ENCODE results near the gene SCEL.
"Not testable (repeated sequence)": the region's sequence is repeated elsewhere in the genome, so short reads cannot be mapped to it uniquely, and the experiment has no call there.

SCEL gene

DNA sequence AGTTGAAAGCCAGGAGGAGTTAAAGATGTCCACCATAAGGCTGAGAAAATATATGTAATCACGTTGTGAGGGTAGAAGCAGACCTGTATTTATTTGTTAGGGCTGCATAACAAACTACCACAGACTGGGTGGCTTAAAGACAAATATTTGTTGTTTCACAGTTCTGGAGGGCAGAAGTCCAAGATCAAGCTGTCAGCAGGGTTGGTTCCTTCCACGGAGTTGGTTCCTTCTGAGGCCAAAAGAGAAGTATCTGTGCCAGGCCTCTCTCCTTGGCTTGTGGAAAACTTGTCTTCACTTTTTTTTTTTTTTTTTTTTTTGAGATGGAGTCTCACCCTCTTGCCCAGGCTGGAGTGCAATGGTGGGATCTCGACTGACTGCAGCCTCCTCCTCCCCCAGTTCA lies 88.3 kb downstream of the SCEL start:
- H3K4me1 ChIP-seq (ENCODE audit: control insufficient read depth, insufficient read depth, low read length): no peaks in the 10 kb centered on the region
- H3K4me2 ChIP-seq (ENCODE audit: low read length): no peak overlapping the region
- H3K4me3 ChIP-seq (ENCODE audit: low read length): no peak overlapping the region
- no peak overlapping the region for H3K9ac ChIP-seq (ENCODE audit: low read depth, low read length)
- H3K9me3 ChIP-seq (replicated peaks; ENCODE audit: low read length): no peaks in the 10 kb centered on the region
- H3K27me3 ChIP-seq (ENCODE audit: control insufficient read depth, insufficient read depth, low read length): peaks cover 3% of the 10 kb centered on the region
- H3K36me3 ChIP-seq (ENCODE audit: insufficient read depth, low read length): no peaks in the 10 kb centered on the region

DNA sequence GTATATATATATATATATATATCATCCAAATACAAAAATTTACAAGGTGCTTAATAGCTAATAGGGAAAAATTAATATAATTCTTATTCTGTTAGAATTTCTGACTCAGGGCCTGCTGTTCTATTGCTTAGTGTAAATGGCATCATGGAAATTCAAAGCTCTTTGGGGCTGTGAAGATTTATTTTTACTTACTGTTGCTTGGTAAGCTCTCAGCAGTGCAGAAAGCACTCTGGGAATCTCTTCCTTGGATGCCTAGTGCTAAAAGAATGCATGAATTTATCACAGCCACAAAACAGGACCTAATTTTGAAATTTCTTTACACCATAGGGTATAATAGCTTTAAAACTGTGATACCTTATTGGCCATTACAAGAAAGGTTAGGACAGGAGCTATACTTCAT lies 92.7 kb downstream of the SCEL start:
- H3K4me3 ChIP-seq (ENCODE audit: low read length): no peak overlapping the region
- no peak overlapping the region for H3K9ac ChIP-seq (ENCODE audit: low read depth, low read length)
- H3K27me3 ChIP-seq (ENCODE audit: control insufficient read depth, insufficient read depth, low read length): no peaks in the 10 kb centered on the region
- no peaks in the 10 kb centered on the region for H3K4me1 ChIP-seq (ENCODE audit: control insufficient read depth, insufficient read depth, low read length)
- no peaks in the 10 kb centered on the region for H3K9me3 ChIP-seq (replicated peaks; ENCODE audit: low read length)
- H3K36me3 ChIP-seq (ENCODE audit: insufficient read depth, low read length): no peaks in the 10 kb centered on the region
- H3K4me2 ChIP-seq (ENCODE audit: low read length): no peak overlapping the region

- Histone ChIP-seq H3K4me3 (ENCODE audit: low read length) (no peak overlapping the region), H3K9me3 (replicated peaks; ENCODE audit: low read length) (no peaks in the 10 kb centered on the region), H3K27me3 (ENCODE audit: control insufficient read depth, insufficient read depth, low read length) (no peaks in the 10 kb centered on the region), H3K4me2 (ENCODE audit: low read length) (no peak overlapping the region), H3K36me3 (ENCODE audit: insufficient read depth, low read length) (no peaks in the 10 kb centered on the region), H3K4me1 (ENCODE audit: control insufficient read depth, insufficient read depth, low read length) (no peaks in the 10 kb centered on the region), H3K9ac (ENCODE audit: low read depth, low read length) (no peak overlapping the region)
These were observed 102.1 kb downstream of the SCEL start for GRCh38 chr13:77637588-77637987.

DNA sequence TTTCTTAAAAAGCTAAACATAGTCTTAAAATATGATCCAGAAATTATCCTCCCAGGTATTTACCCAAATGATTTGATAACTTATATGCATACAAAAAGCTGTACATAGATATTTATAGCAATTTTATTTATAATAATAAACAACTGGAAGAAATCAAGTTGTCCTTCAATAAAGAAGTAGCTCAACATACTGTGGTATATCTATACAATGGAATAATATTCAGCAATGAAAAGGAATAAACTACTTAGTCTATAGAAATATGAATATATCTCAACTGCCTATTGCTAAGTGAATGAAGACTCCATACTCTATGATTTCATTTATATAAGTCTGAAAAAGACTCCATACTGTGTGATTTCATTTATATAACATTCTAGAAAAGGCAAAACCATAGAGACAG lies 114.9 kb downstream of the SCEL start:
- Histone ChIP-seq H3K4me1 (ENCODE audit: control insufficient read depth, insufficient read depth, low read length) (no peaks in the 10 kb centered on the region), H3K4me3 (ENCODE audit: low read length) (no peak overlapping the region), H3K36me3 (ENCODE audit: insufficient read depth, low read length) (no peaks in the 10 kb centered on the region), H3K4me2 (ENCODE audit: low read length) (no peak overlapping the region), H3K9me3 (replicated peaks; ENCODE audit: low read length) (no peaks in the 10 kb centered on the region), H3K9ac (ENCODE audit: low read depth, low read length) (no peak overlapping the region), H3K27me3 (ENCODE audit: control insufficient read depth, insufficient read depth, low read length) (no peaks in the 10 kb centered on the region)

- Histone ChIP-seq H3K27me3 (ENCODE audit: control insufficient read depth, insufficient read depth, low read length) (no peaks in the 10 kb centered on the region), H3K9ac (ENCODE audit: low read depth, low read length) (no peak overlapping the region), H3K4me3 (ENCODE audit: low read length) (no peak overlapping the region), H3K36me3 (ENCODE audit: insufficient read depth, low read length) (no peaks in the 10 kb centered on the region), H3K9me3 (replicated peaks; ENCODE audit: low read length) (no peaks in the 10 kb centered on the region), H3K4me2 (ENCODE audit: low read length) (no peak overlapping the region), H3K4me1 (ENCODE audit: control insufficient read depth, insufficient read depth, low read length) (no peaks in the 10 kb centered on the region)
These were observed 117.8 kb downstream of the SCEL start for GRCh38 chr13:77653301-77653700.

- H3K4me2 ChIP-seq (ENCODE audit: low read length); H3K9me3 ChIP-seq (replicated peaks; ENCODE audit: low read length); H3K36me3 ChIP-seq (ENCODE audit: insufficient read depth, low read length); H3K27me3 ChIP-seq (ENCODE audit: control insufficient read depth, insufficient read depth, low read length); H3K9ac ChIP-seq (ENCODE audit: low read depth, low read length); H3K4me1 ChIP-seq (ENCODE audit: control insufficient read depth, insufficient read depth, low read length); H3K4me3 ChIP-seq (ENCODE audit: low read length): not testable (repeated sequence)
These were observed 124.5 kb downstream of the SCEL start for GRCh38 chr13:77660016-77660415.

DNA sequence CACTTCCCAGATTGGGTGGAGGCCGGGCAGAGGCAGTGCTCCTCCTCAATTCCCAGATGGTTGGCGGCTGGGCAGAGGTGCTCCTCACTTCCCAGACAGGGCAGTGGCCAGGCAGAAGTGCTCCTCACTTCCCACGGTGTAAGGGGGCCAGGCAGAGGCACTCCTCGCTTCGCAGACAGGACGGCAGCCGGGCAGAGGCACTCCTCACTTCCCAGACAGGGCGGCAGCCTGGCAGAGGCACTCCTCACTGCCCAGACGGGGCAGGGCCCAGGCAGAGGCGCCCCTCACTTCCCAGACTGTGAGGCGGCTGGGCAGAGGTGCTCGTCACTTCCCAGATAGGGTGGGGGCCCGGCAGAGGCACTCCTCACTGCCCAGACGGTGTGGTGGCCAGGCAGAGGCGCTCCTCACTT lies 125.3 kb downstream of the SCEL start:
- no peaks in the 10 kb centered on the region for H3K4me1 ChIP-seq (ENCODE audit: control insufficient read depth, insufficient read depth, low read length)
- no peak overlapping the region for H3K4me3 ChIP-seq (ENCODE audit: low read length)
- no peaks in the 10 kb centered on the region for H3K36me3 ChIP-seq (ENCODE audit: insufficient read depth, low read length)
- no peaks in the 10 kb centered on the region for H3K27me3 ChIP-seq (ENCODE audit: control insufficient read depth, insufficient read depth, low read length)
- no peak overlapping the region for H3K9ac ChIP-seq (ENCODE audit: low read depth, low read length)
- no peaks in the 10 kb centered on the region for H3K9me3 ChIP-seq (replicated peaks; ENCODE audit: low read length)
- no peak overlapping the region for H3K4me2 ChIP-seq (ENCODE audit: low read length)

GRCh38 chr13:77662301-77662700 lies 126.8 kb downstream of the SCEL start:
- not testable (repeated sequence) for H3K4me1 ChIP-seq (ENCODE audit: control insufficient read depth, insufficient read depth, low read length); H3K9ac ChIP-seq (ENCODE audit: low read depth, low read length); H3K4me3 ChIP-seq (ENCODE audit: low read length); H3K4me2 ChIP-seq (ENCODE audit: low read length); H3K36me3 ChIP-seq (ENCODE audit: insufficient read depth, low read length); H3K27me3 ChIP-seq (ENCODE audit: control insufficient read depth, insufficient read depth, low read length); H3K9me3 ChIP-seq (replicated peaks; ENCODE audit: low read length)

DNA sequence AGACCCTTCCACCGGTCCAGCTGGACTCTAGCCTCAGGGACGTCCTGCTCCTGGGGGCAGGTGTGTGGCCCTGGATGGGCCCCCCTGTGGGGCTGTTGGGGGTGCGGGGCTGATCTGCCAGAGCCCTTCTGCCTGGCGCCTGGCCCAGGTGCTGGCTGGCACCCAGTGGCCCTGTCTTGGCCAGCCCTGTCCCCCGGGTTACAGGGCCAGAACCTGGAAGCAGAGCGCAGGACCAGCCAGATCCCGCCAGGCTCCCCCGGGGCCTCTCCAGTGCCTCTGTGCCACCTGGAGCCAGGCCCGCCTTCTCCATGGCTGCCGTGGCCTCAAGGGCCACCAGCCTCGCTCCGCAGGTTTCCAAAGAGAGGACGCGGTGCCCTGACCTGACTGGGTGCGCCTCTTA lies 127.3 kb downstream of the SCEL start:
- not testable (repeated sequence) for H3K36me3 ChIP-seq (ENCODE audit: insufficient read depth, low read length); H3K4me3 ChIP-seq (ENCODE audit: low read length); H3K9ac ChIP-seq (ENCODE audit: low read depth, low read length); H3K4me2 ChIP-seq (ENCODE audit: low read length); H3K9me3 ChIP-seq (replicated peaks; ENCODE audit: low read length); H3K27me3 ChIP-seq (ENCODE audit: control insufficient read depth, insufficient read depth, low read length); H3K4me1 ChIP-seq (ENCODE audit: control insufficient read depth, insufficient read depth, low read length)

DNA sequence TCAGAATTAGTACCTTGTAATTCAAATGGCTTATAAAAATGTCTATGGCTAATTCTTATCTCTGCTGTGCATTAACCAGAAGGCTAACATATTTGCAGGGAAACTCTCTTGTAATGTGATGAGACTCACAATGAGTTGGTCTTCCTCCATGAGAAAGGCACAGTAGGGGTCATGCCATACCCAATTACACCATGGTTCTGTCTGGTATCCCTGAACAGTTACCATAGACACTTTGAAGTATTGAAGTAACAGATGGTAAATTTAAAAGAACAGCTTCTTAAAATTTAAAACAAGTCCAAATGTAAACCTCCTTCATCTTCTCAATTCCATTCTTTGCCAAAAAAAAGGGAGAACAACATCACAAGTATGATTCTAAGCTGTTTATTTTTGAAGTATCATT lies 139.3 kb downstream of the SCEL start:
- Histone ChIP-seq H3K4me2 (ENCODE audit: low read length) (no peak overlapping the region), H3K4me1 (ENCODE audit: control insufficient read depth, insufficient read depth, low read length) (no peaks in the 10 kb centered on the region), H3K9me3 (replicated peaks; ENCODE audit: low read length) (no peaks in the 10 kb centered on the region), H3K36me3 (ENCODE audit: insufficient read depth, low read length) (no peaks in the 10 kb centered on the region), H3K9ac (ENCODE audit: low read depth, low read length) (no peak overlapping the region), H3K27me3 (ENCODE audit: control insufficient read depth, insufficient read depth, low read length) (no peaks in the 10 kb centered on the region), H3K4me3 (ENCODE audit: low read length) (no peak overlapping the region)

DNA sequence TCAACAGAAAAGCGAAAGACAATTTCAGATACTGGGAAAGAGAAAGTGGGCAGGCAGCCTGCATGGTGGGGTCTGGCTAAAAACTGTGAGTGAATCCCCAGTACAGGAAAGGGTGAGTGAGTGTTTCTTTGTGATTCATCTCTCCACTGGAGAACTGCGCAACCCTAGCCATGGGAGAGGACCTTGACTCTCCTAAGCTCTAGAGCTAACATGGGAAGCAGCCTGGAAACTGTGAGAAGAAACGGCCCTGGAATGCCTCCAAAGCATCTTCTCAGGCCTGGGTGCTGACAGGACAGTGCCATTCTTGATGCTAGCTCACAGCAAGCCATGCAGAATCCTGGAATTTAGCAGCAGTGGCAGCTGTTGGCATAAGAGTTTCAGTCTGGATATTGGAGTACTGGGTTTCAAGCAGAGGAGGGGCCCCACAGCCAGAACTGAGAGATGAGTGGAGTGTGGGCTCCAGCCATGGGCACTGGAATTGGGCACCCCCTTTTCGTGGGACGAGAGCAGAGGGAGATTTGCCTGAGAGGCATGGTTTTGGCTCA lies 143.3 kb downstream of the SCEL start:
- no peaks in the 10 kb centered on the region for H3K27me3 ChIP-seq (ENCODE audit: control insufficient read depth, insufficient read depth, low read length)
- no peak overlapping the region for H3K4me3 ChIP-seq (ENCODE audit: low read length)
- no peaks in the 10 kb centered on the region for H3K4me1 ChIP-seq (ENCODE audit: control insufficient read depth, insufficient read depth, low read length)
- H3K4me2 ChIP-seq (ENCODE audit: low read length): no peak overlapping the region
- H3K9me3 ChIP-seq (replicated peaks; ENCODE audit: low read length): no peaks in the 10 kb centered on the region
- no peaks in the 10 kb centered on the region for H3K36me3 ChIP-seq (ENCODE audit: insufficient read depth, low read length)
- no peak overlapping the region for H3K9ac ChIP-seq (ENCODE audit: low read depth, low read length)

DNA sequence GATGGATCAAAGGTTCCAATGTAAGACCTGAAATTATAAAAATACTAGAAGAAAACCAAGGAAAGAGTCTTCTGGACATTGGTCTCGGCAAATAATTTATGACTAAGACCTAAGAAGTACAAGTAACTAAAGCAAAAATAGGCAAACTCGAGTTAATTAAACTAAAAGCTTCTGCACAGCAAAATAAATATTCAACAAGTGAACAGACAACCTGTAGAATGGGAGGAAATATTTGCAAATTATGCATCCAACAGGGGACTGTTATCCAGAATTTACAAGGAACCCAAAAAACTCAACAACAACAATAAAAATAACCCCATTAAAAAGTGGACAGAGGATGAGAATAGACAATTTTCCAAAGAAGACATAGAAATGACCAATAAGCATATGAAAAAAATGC lies 152.3 kb downstream of the SCEL start:
- Histone ChIP-seq H3K27me3 (ENCODE audit: control insufficient read depth, insufficient read depth, low read length) (peaks cover 9% of the 10 kb centered on the region), H3K4me1 (ENCODE audit: control insufficient read depth, insufficient read depth, low read length) (no peaks in the 10 kb centered on the region), H3K36me3 (ENCODE audit: insufficient read depth, low read length) (no peaks in the 10 kb centered on the region), H3K4me2 (ENCODE audit: low read length) (no peak overlapping the region), H3K4me3 (ENCODE audit: low read length) (no peak overlapping the region), H3K9ac (ENCODE audit: low read depth, low read length) (no peak overlapping the region), H3K9me3 (replicated peaks; ENCODE audit: low read length) (no peaks in the 10 kb centered on the region)

All from skeletal muscle satellite cell (primary cell).